Measurements from ENCODE around the gene TMEM250.
"Not testable (repeated sequence)": the region's sequence is repeated elsewhere in the genome, so short reads cannot be mapped to it uniquely, and the experiment has no call there.

The TMEM250 gene

DNA sequence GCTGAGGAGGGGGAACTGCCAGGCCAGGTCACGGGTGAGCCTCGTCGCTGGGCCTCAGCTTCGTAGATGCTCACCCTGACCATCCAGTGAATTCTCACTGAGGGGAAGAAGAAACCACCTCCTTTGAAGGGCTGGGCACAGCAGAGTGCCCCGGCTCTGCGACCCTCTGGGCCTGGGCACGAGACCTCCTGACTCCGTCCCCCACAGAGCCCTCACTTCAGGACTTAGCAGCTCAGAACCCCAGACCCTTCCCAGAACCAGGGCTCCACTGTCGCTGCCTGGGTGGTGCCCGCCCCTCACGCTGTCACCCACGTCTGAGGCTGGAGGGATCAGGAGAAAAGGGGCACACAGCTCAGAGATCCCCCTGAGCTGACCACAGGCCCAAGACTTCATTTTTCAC is 34.3 kb upstream of the TMEM250 start:
- Histone ChIP-seq H3K36me3 (ENCODE audit: control insufficient read depth, insufficient read depth, low read length) (no peaks in the 10 kb centered on the region), H3K9me3 (ENCODE audit: control insufficient read depth, insufficient read depth, low read length) (no peaks in the 10 kb centered on the region), H3K4me1 (ENCODE audit: control insufficient read depth, insufficient read depth, low read length) (peaks cover 4% of the 10 kb centered on the region), H3K27me3 (ENCODE audit: control insufficient read depth, insufficient read depth, low read length) (peaks cover 5% of the 10 kb centered on the region), H3K4me3 (ENCODE audit: low read depth, low read length) (no peak overlapping the region), H3K9ac (ENCODE audit: low read depth, low read length) (no peak overlapping the region)

DNA sequence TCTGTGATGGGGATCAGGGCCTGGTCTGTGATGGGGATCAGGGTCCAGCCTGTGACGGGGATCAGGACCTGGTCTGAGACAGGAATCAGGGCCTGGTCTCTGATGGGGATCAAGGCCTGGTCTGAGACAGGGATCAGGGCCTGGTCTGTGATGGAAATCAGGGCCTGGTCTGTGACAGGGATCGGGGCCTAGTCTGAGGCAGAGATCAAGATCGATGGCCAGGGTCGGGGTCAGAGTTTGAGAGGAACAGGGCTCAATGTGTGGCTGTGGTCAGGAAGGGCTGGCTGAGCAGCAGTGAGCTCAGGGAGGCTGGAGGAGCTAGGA is 33.8 kb upstream of the TMEM250 start:
- Histone ChIP-seq H3K9me3 (ENCODE audit: control insufficient read depth, insufficient read depth, low read length) (no peaks in the 10 kb centered on the region), H3K4me3 (ENCODE audit: low read depth, low read length) (no peak overlapping the region), H3K36me3 (ENCODE audit: control insufficient read depth, insufficient read depth, low read length) (no peaks in the 10 kb centered on the region), H3K9ac (ENCODE audit: low read depth, low read length) (no peak overlapping the region), H3K4me1 (ENCODE audit: control insufficient read depth, insufficient read depth, low read length) (peaks cover 4% of the 10 kb centered on the region), H3K27me3 (ENCODE audit: control insufficient read depth, insufficient read depth, low read length) (peaks cover 5% of the 10 kb centered on the region)

DNA sequence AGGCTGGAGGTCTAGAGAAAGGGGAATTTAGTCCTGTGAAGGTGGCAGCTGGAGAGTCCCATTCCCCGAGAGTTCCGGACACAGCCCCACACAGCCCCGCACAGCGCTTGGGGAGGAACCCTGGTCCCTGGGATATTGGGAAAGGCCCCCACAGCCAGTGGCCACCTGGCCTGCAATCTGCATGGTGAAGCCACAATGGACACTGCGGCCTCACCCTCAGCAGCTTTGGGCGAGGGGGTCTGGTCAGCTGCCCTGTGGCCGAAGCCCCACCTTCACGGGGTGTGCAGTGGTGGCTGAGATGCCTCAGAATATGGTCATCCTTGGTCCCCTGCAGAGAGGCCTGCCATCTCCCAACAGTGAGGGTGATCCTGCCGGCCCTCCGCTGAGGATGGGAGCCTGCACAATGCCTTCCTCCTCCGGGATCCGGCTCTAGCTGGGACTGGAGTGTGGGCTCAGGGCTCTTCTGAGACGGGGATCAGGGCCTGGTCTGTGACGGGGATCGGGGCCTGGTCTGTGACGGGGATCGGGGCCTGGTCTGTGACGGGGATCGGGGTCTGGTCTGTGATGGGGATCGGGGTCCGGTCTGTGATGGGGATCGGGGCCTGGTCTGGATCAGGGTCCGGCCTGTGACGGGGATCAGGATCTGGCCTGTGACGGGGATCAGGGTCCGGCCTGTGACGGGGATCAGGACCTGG is 33.3 kb upstream of the TMEM250 start:
- Histone ChIP-seq H3K4me1 (ENCODE audit: control insufficient read depth, insufficient read depth, low read length) (peaks cover 4% of the 10 kb centered on the region), H3K36me3 (ENCODE audit: control insufficient read depth, insufficient read depth, low read length) (no peaks in the 10 kb centered on the region), H3K4me3 (ENCODE audit: low read depth, low read length) (no peak overlapping the region), H3K27me3 (ENCODE audit: control insufficient read depth, insufficient read depth, low read length) (peaks cover 5% of the 10 kb centered on the region), H3K9ac (ENCODE audit: low read depth, low read length) (no peak overlapping the region), H3K9me3 (ENCODE audit: control insufficient read depth, insufficient read depth, low read length) (no peaks in the 10 kb centered on the region)

GRCh38 chr9:136151214-136151804 is 32.6 kb upstream of the TMEM250 start:
- no peak overlapping the region for H3K4me3 ChIP-seq (ENCODE audit: low read depth, low read length)
- H3K9ac ChIP-seq (ENCODE audit: low read depth, low read length): no peak overlapping the region
- peaks cover 4% of the 10 kb centered on the region for H3K4me1 ChIP-seq (ENCODE audit: control insufficient read depth, insufficient read depth, low read length)
- peaks cover 5% of the 10 kb centered on the region for H3K27me3 ChIP-seq (ENCODE audit: control insufficient read depth, insufficient read depth, low read length)
- no peaks in the 10 kb centered on the region for H3K9me3 ChIP-seq (ENCODE audit: control insufficient read depth, insufficient read depth, low read length)
- no peaks in the 10 kb centered on the region for H3K36me3 ChIP-seq (ENCODE audit: control insufficient read depth, insufficient read depth, low read length)

DNA sequence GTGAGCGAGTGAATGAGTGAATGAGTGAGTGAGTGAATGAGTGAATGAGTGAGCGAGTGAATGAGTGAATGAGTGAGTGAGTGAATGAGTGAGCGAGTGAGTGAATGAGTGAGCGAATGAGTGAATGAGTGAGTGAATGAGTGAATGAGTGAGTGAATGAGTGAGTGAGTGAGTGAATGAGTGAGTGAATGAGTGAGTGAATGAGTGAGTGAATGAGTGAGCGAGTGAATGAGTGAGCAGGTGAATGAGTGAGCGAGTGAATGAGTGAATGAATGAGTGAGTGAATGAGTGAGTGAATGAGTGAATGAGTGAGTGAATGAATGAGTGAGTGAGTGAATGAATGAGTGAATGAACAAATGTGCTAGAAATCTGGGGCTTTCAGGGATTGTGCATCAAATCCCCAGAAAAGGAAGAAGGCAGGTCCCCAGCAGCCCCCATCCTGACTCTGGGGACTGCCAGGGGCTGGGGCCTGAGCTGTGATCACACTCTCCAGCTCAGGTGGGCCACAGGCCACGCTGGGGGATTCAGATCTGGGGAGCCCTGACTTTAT is 32.1 kb upstream of the TMEM250 start:
- H3K9me3 ChIP-seq (ENCODE audit: control insufficient read depth, insufficient read depth, low read length); H3K4me3 ChIP-seq (ENCODE audit: low read depth, low read length); H3K36me3 ChIP-seq (ENCODE audit: control insufficient read depth, insufficient read depth, low read length); H3K4me1 ChIP-seq (ENCODE audit: control insufficient read depth, insufficient read depth, low read length); H3K9ac ChIP-seq (ENCODE audit: low read depth, low read length); H3K27me3 ChIP-seq (ENCODE audit: control insufficient read depth, insufficient read depth, low read length): not testable (repeated sequence)

- H3K4me1 ChIP-seq (ENCODE audit: control insufficient read depth, insufficient read depth, low read length): peaks cover 4% of the 10 kb centered on the region
- H3K9ac ChIP-seq (ENCODE audit: low read depth, low read length): no peak overlapping the region
- H3K27me3 ChIP-seq (ENCODE audit: control insufficient read depth, insufficient read depth, low read length): peaks cover 5% of the 10 kb centered on the region
- no peak overlapping the region for H3K4me3 ChIP-seq (ENCODE audit: low read depth, low read length)
- H3K9me3 ChIP-seq (ENCODE audit: control insufficient read depth, insufficient read depth, low read length): no peaks in the 10 kb centered on the region
- H3K36me3 ChIP-seq (ENCODE audit: control insufficient read depth, insufficient read depth, low read length): no peaks in the 10 kb centered on the region
Observed at GRCh38 chr9:136149853-136150252, 31.2 kb upstream of the TMEM250 start.

GRCh38 chr9:136149337-136149736 is 30.7 kb upstream of the TMEM250 start:
- H3K9me3 ChIP-seq (ENCODE audit: control insufficient read depth, insufficient read depth, low read length): no peaks in the 10 kb centered on the region
- no peak overlapping the region for H3K9ac ChIP-seq (ENCODE audit: low read depth, low read length)
- H3K27me3 ChIP-seq (ENCODE audit: control insufficient read depth, insufficient read depth, low read length): peaks cover 5% of the 10 kb centered on the region
- peaks cover 4% of the 10 kb centered on the region for H3K4me1 ChIP-seq (ENCODE audit: control insufficient read depth, insufficient read depth, low read length)
- H3K4me3 ChIP-seq (ENCODE audit: low read depth, low read length): no peak overlapping the region
- no peaks in the 10 kb centered on the region for H3K36me3 ChIP-seq (ENCODE audit: control insufficient read depth, insufficient read depth, low read length)

DNA sequence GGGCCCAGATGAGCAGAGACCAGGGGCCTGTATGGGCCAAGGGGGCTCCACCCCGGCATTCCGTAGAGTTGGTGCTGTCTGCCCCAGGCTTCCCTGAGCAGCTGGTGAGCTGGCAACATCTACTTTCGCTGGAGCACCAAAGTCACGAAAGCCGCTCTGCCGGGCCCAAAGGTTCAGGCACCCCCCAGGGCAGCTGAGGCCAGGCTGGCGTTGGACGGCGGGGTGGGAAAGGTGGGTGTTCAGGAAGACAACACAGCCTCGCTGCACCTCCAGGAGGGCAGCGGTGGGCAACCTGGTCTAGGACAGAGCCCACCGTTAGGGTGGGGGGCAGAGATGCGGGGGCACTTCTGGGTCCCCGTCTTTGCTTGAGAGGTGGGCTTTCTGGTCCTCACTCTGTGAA is 30.1 kb upstream of the TMEM250 start:
- no peak overlapping the region for H3K9ac ChIP-seq (ENCODE audit: low read depth, low read length)

DNA sequence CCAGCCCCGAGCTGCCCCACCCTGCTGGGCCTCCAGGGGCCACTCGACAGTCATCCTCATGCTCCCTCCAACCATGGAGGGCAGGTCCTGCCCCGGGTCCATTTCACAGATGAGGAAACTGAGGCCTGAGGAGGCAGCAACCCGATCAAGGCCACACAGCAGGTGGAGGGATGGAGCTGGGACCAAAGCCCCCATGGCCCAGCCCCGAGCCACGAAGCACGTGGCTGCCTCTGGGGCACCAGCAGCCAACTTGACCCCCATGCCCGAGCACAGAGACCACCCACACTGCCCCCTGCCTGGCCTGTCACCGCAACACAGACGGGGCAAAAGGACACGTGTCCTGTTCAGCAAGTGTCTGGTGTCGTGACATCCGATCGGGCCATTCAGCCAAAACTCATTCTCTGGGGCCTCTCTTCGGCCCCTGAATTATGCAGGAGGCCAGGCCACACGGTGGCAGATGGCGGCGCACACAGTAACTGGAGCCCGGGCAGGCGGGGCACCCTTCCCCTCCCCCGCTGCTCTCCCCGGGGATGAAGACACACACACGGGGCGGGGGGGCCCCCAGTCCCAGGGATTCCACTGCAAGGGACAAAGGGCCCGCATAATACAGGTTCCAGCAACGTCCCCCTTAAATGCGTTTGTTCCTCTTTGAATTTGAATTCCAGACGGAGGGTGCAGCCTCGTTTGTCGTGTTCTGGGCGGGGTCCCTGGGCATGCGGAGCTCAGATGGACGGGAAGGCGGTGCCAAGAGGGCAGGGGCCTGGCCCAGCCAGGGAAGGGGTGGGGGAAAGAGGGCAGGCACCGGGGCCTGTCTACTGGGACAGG is 29.4 kb upstream of the TMEM250 start:
- Histone ChIP-seq H3K4me3 (ENCODE audit: low read depth, low read length) (no peak overlapping the region), H3K4me1 (ENCODE audit: control insufficient read depth, insufficient read depth, low read length) (peaks cover 4% of the 10 kb centered on the region), H3K9me3 (ENCODE audit: control insufficient read depth, insufficient read depth, low read length) (no peaks in the 10 kb centered on the region), H3K27me3 (ENCODE audit: control insufficient read depth, insufficient read depth, low read length) (peaks cover 5% of the 10 kb centered on the region), H3K9ac (ENCODE audit: low read depth, low read length) (no peak overlapping the region), H3K36me3 (ENCODE audit: control insufficient read depth, insufficient read depth, low read length) (no peaks in the 10 kb centered on the region)

More for the DNA sequence above, 30.1 kb upstream of the TMEM250 start:
- no peak overlapping the region for H3K4me3 ChIP-seq (ENCODE audit: low read depth, low read length)
- H3K27me3 ChIP-seq (ENCODE audit: control insufficient read depth, insufficient read depth, low read length): peaks cover 5% of the 10 kb centered on the region
- H3K9me3 ChIP-seq (ENCODE audit: control insufficient read depth, insufficient read depth, low read length): no peaks in the 10 kb centered on the region
- peaks cover 4% of the 10 kb centered on the region for H3K4me1 ChIP-seq (ENCODE audit: control insufficient read depth, insufficient read depth, low read length)
- H3K36me3 ChIP-seq (ENCODE audit: control insufficient read depth, insufficient read depth, low read length): no peaks in the 10 kb centered on the region

DNA sequence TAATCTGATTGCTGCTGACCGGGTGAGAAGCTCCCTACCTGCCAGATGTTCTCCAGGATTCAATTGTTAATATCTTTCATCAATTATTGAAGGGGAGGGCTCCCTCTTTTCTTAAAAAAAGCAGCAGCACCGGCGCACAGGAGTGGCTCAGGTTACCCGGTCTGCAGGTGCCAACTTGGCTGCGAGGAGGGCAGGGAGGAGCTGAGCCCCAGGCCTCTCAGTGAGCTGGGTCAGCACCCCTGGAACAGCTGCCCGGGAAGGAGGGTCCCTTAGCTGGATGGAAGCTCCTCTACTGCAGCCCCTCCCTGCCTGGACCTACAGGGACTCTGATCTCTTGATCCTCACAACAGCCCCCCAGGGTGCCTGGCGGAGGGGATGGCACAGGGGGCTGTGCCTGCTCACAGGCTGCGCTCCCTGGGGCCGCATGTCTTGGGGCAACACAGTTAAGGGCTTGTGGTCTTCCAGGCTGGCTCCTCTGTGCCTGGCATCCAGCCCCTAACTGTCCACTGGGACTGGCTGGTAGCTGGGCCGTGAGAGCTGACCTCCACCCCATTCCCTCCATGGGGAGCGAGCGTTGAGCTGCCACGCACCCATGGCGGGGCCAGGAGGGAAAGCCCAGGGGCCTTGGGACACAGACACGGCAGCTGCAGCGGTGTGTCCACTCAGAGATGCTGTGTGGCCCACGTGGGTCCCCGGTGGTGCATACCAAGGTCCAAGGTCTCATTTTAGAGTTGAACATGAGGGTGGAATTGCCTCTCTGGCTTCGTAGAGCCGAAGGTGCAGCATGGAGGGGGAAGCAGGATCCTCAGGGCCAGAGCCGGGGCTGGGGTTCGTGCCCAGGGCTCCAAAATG is 28.6 kb upstream of the TMEM250 start:
- Histone ChIP-seq H3K4me1 (ENCODE audit: control insufficient read depth, insufficient read depth, low read length) (peaks cover 4% of the 10 kb centered on the region), H3K36me3 (ENCODE audit: control insufficient read depth, insufficient read depth, low read length) (no peaks in the 10 kb centered on the region), H3K9me3 (ENCODE audit: control insufficient read depth, insufficient read depth, low read length) (no peaks in the 10 kb centered on the region), H3K4me3 (ENCODE audit: low read depth, low read length) (no peak overlapping the region), H3K9ac (ENCODE audit: low read depth, low read length) (no peak overlapping the region), H3K27me3 (ENCODE audit: control insufficient read depth, insufficient read depth, low read length) (peaks cover 5% of the 10 kb centered on the region)

Measured in iPS-15b (cell line).